Nephron (organoid): ENCODE measurements around the gene PLAGL2.
"Not testable (repeated sequence)": the region's sequence is repeated elsewhere in the genome, so short reads cannot be mapped to it uniquely, and the experiment has no call there.

Experiments
- H3K27ac Mint-ChIP-seq, 3 experiments: 2 replicates each; pipeline ENCODE4 v1.8.0; 2020; ENCODE audit warnings: mixed read lengths in 3 of 3, mild to moderate bottlenecking in 2 of 3, moderate library complexity in 1 of 3
- H3K27me3 Mint-ChIP-seq: 2 replicates; pipeline ENCODE4 v1.8.0; 2021; ENCODE audit warnings: low read depth, mild to moderate bottlenecking, moderate library complexity, mixed read lengths
- H3K36me3 Mint-ChIP-seq: 2 replicates; pipeline ENCODE4 v1.8.0; 2020; ENCODE audit warnings: low read depth, mixed read lengths
- H3K4me1 Mint-ChIP-seq: 2 replicates; pipeline ENCODE4 v1.8.0; 2020; ENCODE audit warnings: mixed read lengths
- H3K4me3 Mint-ChIP-seq, 3 experiments: 2 replicates each; pipeline ENCODE4 v1.8.0; 2020; ENCODE audit warnings: mild to moderate bottlenecking in 3 of 3, mixed read lengths in 3 of 3, moderate library complexity in 2 of 3
- H3K9me3 Mint-ChIP-seq: 2 replicates; pipeline ENCODE4 v1.8.0; 2020; ENCODE audit warnings: mixed read lengths
- TF ChIP-seq, protein P1 (sequence below), 3 experiments: fragments of 200-600 bp; sonication (generic); IDR thresholded peaks; one replicate each; pipeline ENCODE4 v1.5.0; 2021; ENCODE audit warnings: antibody characterized with exemption in 3 of 3; ENCODE audit not compliant: unreplicated experiment in 3 of 3

PLAGL2 gene

DNA sequence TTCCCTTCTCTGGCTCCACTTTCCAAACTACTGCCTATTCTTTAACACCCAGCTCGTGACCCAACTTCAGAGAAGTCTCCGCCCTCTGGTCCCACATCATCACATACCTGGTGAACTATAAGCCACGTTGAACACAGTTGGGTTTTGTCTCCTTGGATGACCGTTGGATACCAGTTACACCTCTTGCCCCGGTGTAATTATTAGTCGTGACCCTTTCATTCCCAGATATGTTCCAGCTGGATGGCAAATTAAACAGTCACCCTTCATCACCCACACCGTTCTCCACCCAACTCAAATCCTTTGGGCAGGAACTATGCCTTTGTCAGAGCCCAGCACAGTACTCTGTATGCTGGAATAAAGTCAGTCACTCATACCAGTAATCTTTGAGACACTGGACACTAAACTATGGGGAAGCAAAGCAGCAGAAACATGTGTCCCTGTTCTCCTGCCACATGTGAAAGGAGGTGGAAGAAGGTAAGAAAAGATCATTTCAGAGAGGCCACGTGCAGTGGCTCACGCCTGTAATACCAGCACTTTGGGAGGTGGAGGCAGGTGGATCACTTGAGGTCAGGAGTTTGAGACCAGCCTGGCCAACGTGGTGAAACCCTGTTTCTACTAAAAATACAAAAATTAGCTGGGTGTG is 22.5 kb downstream of the PLAGL2 start:
- TF ChIP-seq, protein P1, sequence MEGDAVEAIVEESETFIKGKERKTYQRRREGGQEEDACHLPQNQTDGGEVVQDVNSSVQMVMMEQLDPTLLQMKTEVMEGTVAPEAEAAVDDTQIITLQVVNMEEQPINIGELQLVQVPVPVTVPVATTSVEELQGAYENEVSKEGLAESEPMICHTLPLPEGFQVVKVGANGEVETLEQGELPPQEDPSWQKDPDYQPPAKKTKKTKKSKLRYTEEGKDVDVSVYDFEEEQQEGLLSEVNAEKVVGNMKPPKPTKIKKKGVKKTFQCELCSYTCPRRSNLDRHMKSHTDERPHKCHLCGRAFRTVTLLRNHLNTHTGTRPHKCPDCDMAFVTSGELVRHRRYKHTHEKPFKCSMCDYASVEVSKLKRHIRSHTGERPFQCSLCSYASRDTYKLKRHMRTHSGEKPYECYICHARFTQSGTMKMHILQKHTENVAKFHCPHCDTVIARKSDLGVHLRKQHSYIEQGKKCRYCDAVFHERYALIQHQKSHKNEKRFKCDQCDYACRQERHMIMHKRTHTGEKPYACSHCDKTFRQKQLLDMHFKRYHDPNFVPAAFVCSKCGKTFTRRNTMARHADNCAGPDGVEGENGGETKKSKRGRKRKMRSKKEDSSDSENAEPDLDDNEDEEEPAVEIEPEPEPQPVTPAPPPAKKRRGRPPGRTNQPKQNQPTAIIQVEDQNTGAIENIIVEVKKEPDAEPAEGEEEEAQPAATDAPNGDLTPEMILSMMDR (IDR thresholded peaks at IDR 0.05; ENCODE audit: unreplicated experiment in 3 of 3): no peak
- Mint-ChIP-seq H3K27ac (peak overlapping the region in 1 of 3 experiments; percentile 63), H3K27me3 (no peaks in the 10 kb centered on the region), H3K36me3 (peaks cover 14% of the 10 kb centered on the region), H3K9me3 (no peaks in the 10 kb centered on the region), H3K4me1 (peaks cover 5% of the 10 kb centered on the region), H3K4me3 (peak overlapping the region in 1 of 3 experiments; percentile 21)

DNA sequence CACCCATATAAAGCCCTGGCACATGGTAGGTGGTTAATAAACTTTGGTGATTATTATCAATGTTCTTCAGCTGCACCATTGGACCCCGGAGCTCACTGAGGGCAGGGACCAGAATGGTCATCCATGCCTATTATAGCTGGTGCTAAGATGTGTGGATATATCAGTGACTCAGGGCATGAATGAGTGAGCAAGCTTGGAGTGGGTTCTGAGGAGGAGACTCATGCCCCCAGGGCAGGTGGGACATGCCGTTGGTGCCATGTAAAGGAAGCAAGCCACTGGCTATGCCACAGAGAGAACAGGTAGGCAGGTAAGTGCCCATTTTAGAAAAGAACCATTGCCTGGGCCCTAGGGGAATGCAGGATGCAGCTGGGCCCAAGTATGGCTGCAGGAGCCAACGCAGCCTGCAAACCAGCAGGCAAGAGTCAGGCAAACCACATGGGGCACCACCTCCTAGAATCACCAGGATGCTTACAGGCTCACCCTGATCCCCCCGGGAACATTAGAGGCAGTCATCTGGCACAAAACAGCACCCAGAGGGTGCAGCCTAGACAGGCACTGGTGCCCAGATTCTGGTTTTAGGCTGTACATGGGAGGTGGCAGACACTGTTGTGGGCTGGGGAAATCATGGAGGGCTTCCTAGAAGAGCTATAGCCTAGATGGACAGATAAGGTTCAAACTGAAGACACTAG is 23.5 kb downstream of the PLAGL2 start:
- Mint-ChIP-seq H3K4me3 (no peak overlapping the region), H3K27ac (no peak overlapping the region), H3K36me3 (peaks cover 14% of the 10 kb centered on the region), H3K4me1 (peaks cover 5% of the 10 kb centered on the region), H3K27me3 (no peaks in the 10 kb centered on the region), H3K9me3 (no peaks in the 10 kb centered on the region)
- TF ChIP-seq, protein P1 (IDR thresholded peaks at IDR 0.05; ENCODE audit: unreplicated experiment in 3 of 3): no peak

DNA sequence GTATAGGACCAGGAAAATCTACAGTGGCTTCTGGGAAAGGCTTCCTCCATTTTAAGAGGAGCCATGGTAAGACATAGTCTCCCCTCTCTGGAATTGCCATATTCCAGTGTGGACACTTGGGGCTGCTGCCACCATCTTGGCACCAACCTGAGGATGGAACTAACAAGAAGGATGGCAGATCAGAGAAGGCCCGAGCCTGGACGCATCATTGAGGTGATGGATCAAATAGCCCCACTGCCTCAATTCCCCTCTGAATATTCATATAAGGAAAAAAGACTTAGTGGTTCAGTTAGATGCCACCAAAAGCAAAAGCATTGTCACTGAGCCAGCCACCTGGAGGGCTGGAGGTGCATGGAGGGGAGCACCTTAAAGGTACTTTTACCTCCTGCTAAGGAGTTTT is 25.9 kb downstream of the PLAGL2 start:
- peaks cover 26% of the 10 kb centered on the region for H3K36me3 Mint-ChIP-seq
- H3K27ac Mint-ChIP-seq: no peak overlapping the region
- no peak overlapping the region for H3K4me3 Mint-ChIP-seq
- no peaks in the 10 kb centered on the region for H3K4me1 Mint-ChIP-seq
- peaks cover 6% of the 10 kb centered on the region for H3K9me3 Mint-ChIP-seq
- TF ChIP-seq, protein P1 (IDR thresholded peaks at IDR 0.05; ENCODE audit: unreplicated experiment in 3 of 3): no peak
- no peaks in the 10 kb centered on the region for H3K27me3 Mint-ChIP-seq

DNA sequence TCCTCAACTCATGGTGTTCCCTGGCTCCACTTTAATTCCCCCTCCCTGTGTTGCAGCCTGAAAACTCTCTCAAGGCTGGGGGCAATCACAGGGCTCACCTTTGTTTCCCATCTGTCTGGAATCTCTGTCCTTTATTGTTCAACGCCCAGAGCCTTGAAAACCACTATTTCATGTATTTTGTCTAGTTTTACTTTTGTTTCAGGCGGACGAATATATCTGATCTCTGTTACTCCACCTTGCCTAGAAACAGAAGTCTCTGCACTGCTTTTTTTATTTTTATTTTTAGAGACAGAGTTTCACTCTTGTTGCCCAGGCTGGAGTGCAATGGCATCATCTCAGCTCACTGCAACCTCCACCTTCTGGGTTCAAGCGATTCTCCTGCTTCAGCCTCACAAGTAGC is 27.6 kb downstream of the PLAGL2 start:
- no peaks in the 10 kb centered on the region for H3K27me3 Mint-ChIP-seq
- no peak overlapping the region for H3K4me3 Mint-ChIP-seq
- no peak overlapping the region for H3K27ac Mint-ChIP-seq
- peaks cover 6% of the 10 kb centered on the region for H3K9me3 Mint-ChIP-seq
- TF ChIP-seq, protein P1 (IDR thresholded peaks at IDR 0.05; ENCODE audit: unreplicated experiment in 3 of 3): no peak
- H3K36me3 Mint-ChIP-seq: peaks cover 20% of the 10 kb centered on the region
- no peaks in the 10 kb centered on the region for H3K4me1 Mint-ChIP-seq

DNA sequence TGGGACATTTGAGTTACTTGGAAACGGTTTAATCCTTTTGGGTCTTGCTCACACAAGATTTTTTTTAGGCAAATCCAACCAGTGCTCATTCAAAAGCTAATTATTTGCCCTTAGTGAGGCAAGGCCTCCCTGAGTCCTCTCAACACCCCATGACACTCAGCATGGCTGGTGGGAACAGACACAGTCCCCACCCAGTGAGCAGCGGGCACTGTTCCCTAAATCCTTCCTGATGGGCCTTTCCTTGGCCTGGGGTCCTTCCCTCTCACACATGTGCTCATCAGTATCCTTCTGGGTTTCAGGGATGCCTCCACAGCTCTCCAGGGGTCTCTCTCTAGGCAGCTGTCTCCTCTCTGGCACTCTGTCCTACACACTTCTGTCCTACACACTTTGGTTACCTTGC is 28.0 kb downstream of the PLAGL2 start:
- Mint-ChIP-seq H3K4me1 (no peaks in the 10 kb centered on the region), H3K36me3 (peaks cover 20% of the 10 kb centered on the region), H3K27me3 (no peaks in the 10 kb centered on the region), H3K4me3 (no peak overlapping the region), H3K9me3 (peaks cover 6% of the 10 kb centered on the region), H3K27ac (no peak overlapping the region)
- TF ChIP-seq, protein P1 (IDR thresholded peaks at IDR 0.05; ENCODE audit: unreplicated experiment in 3 of 3): no peak

DNA sequence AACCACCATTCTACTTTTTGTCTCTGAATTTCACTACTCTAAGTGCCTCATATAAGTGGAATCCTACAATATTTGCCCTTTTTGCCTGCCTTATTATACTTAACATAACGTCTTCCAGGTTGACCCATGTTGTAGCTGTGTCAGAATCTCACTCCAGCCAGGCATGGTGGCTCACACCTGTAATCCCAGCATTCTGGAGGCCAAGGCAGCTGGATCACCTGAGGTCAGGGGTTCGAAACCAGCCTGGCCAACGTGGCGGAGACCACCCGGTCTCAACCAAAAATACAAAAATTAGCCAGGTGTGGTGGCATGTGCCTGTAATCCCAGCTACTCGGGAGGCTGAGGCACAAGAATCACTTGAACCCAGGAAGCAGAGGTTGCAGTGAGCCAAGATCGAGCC is 29.8 kb downstream of the PLAGL2 start:
- H3K27ac Mint-ChIP-seq: peak overlapping the region in 1 of 3 experiments; percentile 51

More for the DNA sequence above, 29.8 kb downstream of the PLAGL2 start:
- H3K4me1 Mint-ChIP-seq, H3K27me3 Mint-ChIP-seq, H3K4me3 Mint-ChIP-seq, H3K9me3 Mint-ChIP-seq: not testable (repeated sequence)
- peaks cover 21% of the 10 kb centered on the region for H3K36me3 Mint-ChIP-seq
